ENCODE measurements around the gene ASB18. TPM values are rescaled to one million over a fixed set of nuclear protein-coding genes. Genes with fewer than 3 reads are reported as not detected.

Gene ASB18
- total RNA-seq, 1 experiment from 2014 or later, result not detected

DNA sequence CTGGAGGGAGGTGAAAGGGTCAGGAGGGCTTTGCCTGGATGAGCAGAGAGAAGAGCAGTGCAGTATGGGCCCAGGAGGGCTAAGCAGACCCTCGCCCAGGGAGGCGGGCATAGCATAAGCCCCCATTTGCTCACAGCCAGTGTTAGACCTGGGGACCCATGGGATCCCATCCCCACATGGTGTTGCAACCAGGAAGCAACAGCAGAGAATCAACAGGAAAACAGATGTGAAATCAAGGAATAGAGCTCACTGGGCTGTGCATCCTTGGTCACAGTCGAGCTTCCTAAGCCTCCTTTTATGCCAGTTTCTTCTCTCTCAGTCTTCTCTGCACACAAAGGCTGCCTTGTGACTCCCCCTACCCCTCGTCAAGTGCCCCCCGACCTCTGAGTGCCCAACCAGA, 19.9 kb downstream of the ASB18 start (continued):
- TF ChIP-seq, protein P1, sequence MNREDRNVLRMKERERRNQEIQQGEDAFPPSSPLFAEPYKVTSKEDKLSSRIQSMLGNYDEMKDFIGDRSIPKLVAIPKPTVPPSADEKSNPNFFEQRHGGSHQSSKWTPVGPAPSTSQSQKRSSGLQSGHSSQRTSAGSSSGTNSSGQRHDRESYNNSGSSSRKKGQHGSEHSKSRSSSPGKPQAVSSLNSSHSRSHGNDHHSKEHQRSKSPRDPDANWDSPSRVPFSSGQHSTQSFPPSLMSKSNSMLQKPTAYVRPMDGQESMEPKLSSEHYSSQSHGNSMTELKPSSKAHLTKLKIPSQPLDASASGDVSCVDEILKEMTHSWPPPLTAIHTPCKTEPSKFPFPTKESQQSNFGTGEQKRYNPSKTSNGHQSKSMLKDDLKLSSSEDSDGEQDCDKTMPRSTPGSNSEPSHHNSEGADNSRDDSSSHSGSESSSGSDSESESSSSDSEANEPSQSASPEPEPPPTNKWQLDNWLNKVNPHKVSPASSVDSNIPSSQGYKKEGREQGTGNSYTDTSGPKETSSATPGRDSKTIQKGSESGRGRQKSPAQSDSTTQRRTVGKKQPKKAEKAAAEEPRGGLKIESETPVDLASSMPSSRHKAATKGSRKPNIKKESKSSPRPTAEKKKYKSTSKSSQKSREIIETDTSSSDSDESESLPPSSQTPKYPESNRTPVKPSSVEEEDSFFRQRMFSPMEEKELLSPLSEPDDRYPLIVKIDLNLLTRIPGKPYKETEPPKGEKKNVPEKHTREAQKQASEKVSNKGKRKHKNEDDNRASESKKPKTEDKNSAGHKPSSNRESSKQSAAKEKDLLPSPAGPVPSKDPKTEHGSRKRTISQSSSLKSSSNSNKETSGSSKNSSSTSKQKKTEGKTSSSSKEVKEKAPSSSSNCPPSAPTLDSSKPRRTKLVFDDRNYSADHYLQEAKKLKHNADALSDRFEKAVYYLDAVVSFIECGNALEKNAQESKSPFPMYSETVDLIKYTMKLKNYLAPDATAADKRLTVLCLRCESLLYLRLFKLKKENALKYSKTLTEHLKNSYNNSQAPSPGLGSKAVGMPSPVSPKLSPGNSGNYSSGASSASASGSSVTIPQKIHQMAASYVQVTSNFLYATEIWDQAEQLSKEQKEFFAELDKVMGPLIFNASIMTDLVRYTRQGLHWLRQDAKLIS (CRISPR knock-in tag; IDR thresholded peaks at IDR 0.05; ENCODE audit: borderline replicate concordance), result no peak
- TF ChIP-seq ZNF423 (CRISPR knock-in tag; IDR thresholded peaks at IDR 0.05), result no peak
- no peak for TF ChIP-seq NR1H2 (CRISPR knock-in tag; IDR thresholded peaks at IDR 0.05)
- no peak for TF ChIP-seq KAT7 (CRISPR knock-in tag; IDR thresholded peaks at IDR 0.05; ENCODE audit: borderline replicate concordance)
- no peak for TF ChIP-seq OVOL2 (CRISPR knock-in tag; IDR thresholded peaks at IDR 0.05; ENCODE audit: borderline replicate concordance)
- TF ChIP-seq ZNF121 (CRISPR knock-in tag; IDR thresholded peaks at IDR 0.05), result no peak
- TF ChIP-seq TP53 (CRISPR knock-in tag; IDR thresholded peaks at IDR 0.05), result no peak
- TF ChIP-seq GRHL2 (CRISPR knock-in tag; IDR thresholded peaks at IDR 0.05; ENCODE audit: insufficient replicate concordance, severe bottlenecking), result no peak
- no peak for TF ChIP-seq CBFB (CRISPR knock-in tag; IDR thresholded peaks at IDR 0.05; ENCODE audit: low read depth)
- no peak for TF ChIP-seq TEAD1 (CRISPR knock-in tag; IDR thresholded peaks at IDR 0.05)
- TF ChIP-seq GTF2I (CRISPR knock-in tag; conservative IDR thresholded peaks at IDR 0.05), result no peak
- TF ChIP-seq NR2C2 (CRISPR knock-in tag; IDR thresholded peaks at IDR 0.05), result no peak

GRCh38 chr2:236242057-236242495, 22.1 kb downstream of the ASB18 start:
- Mint-ChIP-seq H3K36me3 (no peaks in the 10 kb centered on the region), H3K4me1 (peaks cover 30% of the 10 kb centered on the region), H3K4me3 (no peak overlapping the region), H3K27ac (no peak overlapping the region), H3K27me3 (ENCODE audit: low read depth) (peaks cover 26% of the 10 kb centered on the region), H3K9me3 (no peaks in the 10 kb centered on the region)
- CTCF ChIA-PET, result interaction anchor here (0.9 kb wide), 1 partner anchor 344 kb away, joined by 3 read pairs; no protein-coding TSS in a partner anchor
- POLR2A ChIA-PET, result no interaction called here
- DNase-seq (ENCODE audit: low spot score) (no peak), ATAC-seq (no peak)
- TF ChIP-seq NR1H2 (CRISPR knock-in tag; IDR thresholded peaks at IDR 0.05), result no peak
- TF ChIP-seq, protein P2, sequence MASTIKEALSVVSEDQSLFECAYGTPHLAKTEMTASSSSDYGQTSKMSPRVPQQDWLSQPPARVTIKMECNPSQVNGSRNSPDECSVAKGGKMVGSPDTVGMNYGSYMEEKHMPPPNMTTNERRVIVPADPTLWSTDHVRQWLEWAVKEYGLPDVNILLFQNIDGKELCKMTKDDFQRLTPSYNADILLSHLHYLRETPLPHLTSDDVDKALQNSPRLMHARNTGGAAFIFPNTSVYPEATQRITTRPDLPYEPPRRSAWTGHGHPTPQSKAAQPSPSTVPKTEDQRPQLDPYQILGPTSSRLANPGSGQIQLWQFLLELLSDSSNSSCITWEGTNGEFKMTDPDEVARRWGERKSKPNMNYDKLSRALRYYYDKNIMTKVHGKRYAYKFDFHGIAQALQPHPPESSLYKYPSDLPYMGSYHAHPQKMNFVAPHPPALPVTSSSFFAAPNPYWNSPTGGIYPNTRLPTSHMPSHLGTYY (CRISPR knock-in tag; IDR thresholded peaks at IDR 0.05), result no peak
- TF ChIP-seq, protein P3, sequence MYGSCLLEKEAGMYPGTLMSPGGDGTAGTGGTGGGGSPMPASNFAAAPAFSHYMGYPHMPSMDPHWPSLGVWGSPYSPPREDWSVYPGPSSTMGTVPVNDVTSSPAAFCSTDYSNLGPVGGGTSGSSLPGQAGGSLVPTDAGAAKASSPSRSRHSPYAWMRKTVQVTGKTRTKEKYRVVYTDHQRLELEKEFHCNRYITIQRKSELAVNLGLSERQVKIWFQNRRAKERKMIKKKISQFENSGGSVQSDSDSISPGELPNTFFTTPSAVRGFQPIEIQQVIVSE (CRISPR knock-in tag; IDR thresholded peaks at IDR 0.05; ENCODE audit: borderline replicate concordance), result no peak

- CTCF ChIA-PET, result interaction anchor here (0.8 to 1.2 kb wide), 4 partner anchors 32 to 343 kb away, joined by 3 to 5 read pairs (median 3); no protein-coding TSS in a partner anchor
- Mint-ChIP-seq H3K4me3 (no peak overlapping the region), H3K36me3 (no peaks in the 10 kb centered on the region), H3K27me3 (ENCODE audit: low read depth) (peaks cover 32% of the 10 kb centered on the region), H3K4me1 (peaks cover 33% of the 10 kb centered on the region), H3K9me3 (no peaks in the 10 kb centered on the region), H3K27ac (no peak overlapping the region)
- DNase-seq (ENCODE audit: low spot score), result no peak
- POLR2A ChIA-PET, result no interaction called here
- ATAC-seq, result no peak
- TF ChIP-seq HMGA2 (CRISPR knock-in tag; IDR thresholded peaks at IDR 0.05) (no peak), ZNF317 (CRISPR knock-in tag; IDR thresholded peaks at IDR 0.05; ENCODE audit: borderline replicate concordance, low read depth) (no peak), RELA (CRISPR knock-in tag; IDR thresholded peaks at IDR 0.05; ENCODE audit: borderline replicate concordance) (no peak), SP1 (CRISPR knock-in tag; conservative IDR thresholded peaks at IDR 0.05) (no peak)
- TF ChIP-seq, protein P4, sequence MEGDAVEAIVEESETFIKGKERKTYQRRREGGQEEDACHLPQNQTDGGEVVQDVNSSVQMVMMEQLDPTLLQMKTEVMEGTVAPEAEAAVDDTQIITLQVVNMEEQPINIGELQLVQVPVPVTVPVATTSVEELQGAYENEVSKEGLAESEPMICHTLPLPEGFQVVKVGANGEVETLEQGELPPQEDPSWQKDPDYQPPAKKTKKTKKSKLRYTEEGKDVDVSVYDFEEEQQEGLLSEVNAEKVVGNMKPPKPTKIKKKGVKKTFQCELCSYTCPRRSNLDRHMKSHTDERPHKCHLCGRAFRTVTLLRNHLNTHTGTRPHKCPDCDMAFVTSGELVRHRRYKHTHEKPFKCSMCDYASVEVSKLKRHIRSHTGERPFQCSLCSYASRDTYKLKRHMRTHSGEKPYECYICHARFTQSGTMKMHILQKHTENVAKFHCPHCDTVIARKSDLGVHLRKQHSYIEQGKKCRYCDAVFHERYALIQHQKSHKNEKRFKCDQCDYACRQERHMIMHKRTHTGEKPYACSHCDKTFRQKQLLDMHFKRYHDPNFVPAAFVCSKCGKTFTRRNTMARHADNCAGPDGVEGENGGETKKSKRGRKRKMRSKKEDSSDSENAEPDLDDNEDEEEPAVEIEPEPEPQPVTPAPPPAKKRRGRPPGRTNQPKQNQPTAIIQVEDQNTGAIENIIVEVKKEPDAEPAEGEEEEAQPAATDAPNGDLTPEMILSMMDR (IDR thresholded peaks at IDR 0.05), result no peak
- TF ChIP-seq, protein P5, sequence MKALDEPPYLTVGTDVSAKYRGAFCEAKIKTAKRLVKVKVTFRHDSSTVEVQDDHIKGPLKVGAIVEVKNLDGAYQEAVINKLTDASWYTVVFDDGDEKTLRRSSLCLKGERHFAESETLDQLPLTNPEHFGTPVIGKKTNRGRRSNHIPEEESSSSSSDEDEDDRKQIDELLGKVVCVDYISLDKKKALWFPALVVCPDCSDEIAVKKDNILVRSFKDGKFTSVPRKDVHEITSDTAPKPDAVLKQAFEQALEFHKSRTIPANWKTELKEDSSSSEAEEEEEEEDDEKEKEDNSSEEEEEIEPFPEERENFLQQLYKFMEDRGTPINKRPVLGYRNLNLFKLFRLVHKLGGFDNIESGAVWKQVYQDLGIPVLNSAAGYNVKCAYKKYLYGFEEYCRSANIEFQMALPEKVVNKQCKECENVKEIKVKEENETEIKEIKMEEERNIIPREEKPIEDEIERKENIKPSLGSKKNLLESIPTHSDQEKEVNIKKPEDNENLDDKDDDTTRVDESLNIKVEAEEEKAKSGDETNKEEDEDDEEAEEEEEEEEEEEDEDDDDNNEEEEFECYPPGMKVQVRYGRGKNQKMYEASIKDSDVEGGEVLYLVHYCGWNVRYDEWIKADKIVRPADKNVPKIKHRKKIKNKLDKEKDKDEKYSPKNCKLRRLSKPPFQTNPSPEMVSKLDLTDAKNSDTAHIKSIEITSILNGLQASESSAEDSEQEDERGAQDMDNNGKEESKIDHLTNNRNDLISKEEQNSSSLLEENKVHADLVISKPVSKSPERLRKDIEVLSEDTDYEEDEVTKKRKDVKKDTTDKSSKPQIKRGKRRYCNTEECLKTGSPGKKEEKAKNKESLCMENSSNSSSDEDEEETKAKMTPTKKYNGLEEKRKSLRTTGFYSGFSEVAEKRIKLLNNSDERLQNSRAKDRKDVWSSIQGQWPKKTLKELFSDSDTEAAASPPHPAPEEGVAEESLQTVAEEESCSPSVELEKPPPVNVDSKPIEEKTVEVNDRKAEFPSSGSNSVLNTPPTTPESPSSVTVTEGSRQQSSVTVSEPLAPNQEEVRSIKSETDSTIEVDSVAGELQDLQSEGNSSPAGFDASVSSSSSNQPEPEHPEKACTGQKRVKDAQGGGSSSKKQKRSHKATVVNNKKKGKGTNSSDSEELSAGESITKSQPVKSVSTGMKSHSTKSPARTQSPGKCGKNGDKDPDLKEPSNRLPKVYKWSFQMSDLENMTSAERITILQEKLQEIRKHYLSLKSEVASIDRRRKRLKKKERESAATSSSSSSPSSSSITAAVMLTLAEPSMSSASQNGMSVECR (CRISPR knock-in tag; IDR thresholded peaks at IDR 0.05; ENCODE audit: borderline replicate concordance), result no peak
Measured at GRCh38 chr2:236241181-236242056, 22.8 kb downstream of the ASB18 start.

All from WTC11 (cell line).